G401 (cell line): ENCODE results near the gene FAAP20. TPM values are rescaled to one million over a fixed set of nuclear protein-coding genes. Genes with fewer than 3 reads are reported as not detected.

Experiments used
- DNase-seq: peaks from one replicate; pipeline ENCODE4 v3.0.0-alpha.2; 2015; ENCODE audit warnings: low spot score
- in situ Hi-C: cut with HindIII; loops from 2 replicates; pipeline ENCODE4 v1.10.0; 2016; ENCODE audit warnings: low sequenced_read_pairs, mixed read lengths
- total RNA-seq: library from RNA; depleted of rRNA; stranded (reverse); fragments of >200 nt; shearing (Covaris generic); gene quantifications from 2 replicates; pipeline ENCODE4 v1.2.3, GENCODE V29; 2014

FAAP20 gene
- total RNA-seq, 1 experiment from 2014 or later, result 79.9 TPM

DNA sequence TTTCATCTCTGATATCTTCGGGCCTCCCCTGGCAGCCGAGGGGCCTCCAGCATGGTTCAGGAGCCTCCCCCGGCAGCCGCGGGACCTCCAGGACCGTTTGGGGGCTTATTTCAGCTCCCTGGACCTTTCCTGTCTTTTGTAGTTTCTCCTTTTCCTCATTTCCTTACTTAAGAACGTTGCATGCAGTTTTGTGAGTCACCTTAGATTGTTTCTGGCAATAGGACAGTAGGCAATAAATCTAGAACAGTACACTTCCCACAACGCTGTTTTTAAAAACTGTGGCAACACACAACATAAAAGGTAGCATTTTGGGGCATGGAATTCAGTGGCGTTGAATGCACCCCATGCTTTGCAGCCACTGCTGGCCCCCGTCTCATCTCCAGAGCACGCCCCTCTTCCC, 24.4 kb downstream of the FAAP20 start:
- no peak for DNase-seq
- in situ Hi-C loops, result no loop called here

GRCh38 chr1:2169200-2169836, 25.3 kb downstream of the FAAP20 start:
- no peak for DNase-seq
- in situ Hi-C loops, result no loop called here

- in situ Hi-C loops, result no loop called here
- peak; percentile 86 for DNase-seq
Measured at GRCh38 chr1:2168535-2168934, 26.0 kb downstream of the FAAP20 start.

GRCh38 chr1:2168090-2168489, 26.5 kb downstream of the FAAP20 start:
- in situ Hi-C loops, result no loop called here
- DNase-seq, result no peak

DNA sequence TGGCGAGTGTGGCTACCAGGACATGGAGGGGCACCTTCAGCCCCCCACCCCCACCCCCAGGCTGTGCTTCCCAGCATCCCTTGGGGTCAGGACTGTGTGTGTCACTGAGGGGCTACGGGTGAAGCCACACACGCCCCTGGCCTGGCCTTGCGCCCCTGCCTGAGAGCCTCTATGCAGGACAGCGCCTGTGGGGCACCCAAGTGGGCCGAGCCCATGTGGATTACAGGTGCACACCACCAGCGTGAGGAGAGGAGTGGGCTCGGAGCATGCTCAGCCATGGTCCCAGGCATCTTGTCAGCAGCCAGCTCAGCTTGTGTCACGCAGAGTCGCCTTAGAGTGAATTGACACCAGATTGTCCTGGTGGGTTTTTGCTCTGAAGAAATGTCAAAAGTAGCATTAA, 27.9 kb downstream of the FAAP20 start:
- DNase-seq, result no peak

DNA sequence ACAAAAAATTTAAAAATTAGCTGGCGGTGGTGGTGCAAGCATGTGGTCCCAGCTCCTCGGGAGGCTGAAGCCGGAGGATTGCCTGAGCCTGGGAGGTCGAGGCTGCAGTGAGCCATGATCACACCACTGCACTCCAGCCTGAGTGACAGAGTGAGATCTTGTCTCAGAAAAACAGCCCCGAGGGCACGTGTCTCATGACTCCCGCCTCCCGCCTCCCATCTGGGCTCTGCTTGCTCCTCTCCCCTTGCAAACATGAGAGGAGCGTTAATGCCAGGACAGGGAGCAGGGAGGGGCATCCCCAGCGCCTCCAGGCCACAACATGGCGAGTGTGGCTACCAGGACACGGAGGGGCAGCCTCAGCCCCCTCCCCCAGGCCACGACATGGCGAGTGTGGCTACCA, 28.3 kb downstream of the FAAP20 start:
- in situ Hi-C loops, result no loop called here
- DNase-seq, result peak; percentile 80

More for the DNA sequence above, 27.9 kb downstream of the FAAP20 start:
- in situ Hi-C loops, result no loop called here

GRCh38 chr1:2165646-2166045, 28.9 kb downstream of the FAAP20 start:
- no peak for DNase-seq
- in situ Hi-C loops, result no loop called here

DNA sequence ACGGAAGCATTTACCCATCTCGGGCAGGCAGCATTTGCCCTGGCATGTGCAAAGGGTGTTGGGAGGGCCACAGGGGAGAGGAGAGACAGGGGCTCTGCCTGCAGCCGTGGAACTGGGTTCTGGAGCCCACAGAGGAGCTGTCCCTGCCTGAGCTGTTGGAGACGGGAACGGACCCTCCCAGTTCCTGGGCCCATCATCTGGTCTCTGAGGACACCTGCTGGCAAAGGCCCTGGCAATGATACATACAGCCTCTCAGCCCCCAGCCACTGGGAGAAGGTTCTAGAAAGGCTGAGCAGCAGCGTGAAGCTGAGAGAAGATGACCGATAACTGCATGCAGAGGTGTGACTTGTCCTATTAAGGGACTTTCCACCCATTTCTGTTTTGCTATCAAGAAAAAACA, 31.4 kb downstream of the FAAP20 start:
- no peak for DNase-seq
- in situ Hi-C loops, result no loop called here

DNA sequence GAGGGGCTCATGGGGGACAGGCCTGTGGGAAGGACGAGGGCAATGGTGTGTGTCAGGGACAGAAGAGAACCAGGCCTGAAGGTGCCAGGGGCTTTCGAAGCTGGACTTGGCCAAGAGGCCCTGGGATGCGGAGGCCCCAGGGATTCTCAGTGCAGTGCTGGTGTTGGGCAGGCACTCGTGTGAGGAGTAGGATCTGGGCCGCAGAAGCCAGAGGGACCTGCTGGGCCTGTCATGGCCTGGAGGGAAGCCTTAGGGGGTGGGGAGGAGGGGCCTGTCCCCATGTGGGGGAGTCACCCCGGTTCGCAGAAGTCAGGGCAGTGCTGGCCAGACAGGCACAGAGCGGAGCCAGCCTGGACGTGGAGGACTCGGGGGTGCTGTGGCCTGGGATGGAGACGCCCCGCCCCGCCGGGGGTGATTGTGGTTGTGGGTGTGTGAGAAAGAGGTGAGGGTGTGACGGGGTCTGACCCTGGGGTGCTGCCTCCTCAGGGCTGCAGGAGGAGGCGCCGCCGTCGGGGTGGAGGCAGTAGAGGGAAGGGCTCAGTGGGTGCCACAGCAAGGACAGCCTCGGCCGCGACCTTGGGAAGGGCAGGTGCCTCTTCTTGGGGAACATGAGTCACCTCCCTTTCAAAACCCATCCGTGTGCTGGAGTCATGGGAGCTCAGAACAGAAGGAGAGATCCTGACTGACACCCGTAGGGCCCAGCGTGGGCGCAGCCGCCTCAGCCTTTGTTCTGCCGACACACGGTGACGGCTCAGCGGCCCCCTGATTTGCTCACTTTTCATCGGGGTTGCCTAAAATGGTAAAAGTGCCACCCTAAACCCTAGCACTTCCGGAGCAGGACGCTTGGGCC, 33.9 kb downstream of the FAAP20 start:
- DNase-seq, result no peak
- in situ Hi-C loops, result no loop called here

- DNase-seq, result no peak
- in situ Hi-C loops, result no loop called here
Measured at GRCh38 chr1:2159124-2159523, 35.4 kb downstream of the FAAP20 start.

DNA sequence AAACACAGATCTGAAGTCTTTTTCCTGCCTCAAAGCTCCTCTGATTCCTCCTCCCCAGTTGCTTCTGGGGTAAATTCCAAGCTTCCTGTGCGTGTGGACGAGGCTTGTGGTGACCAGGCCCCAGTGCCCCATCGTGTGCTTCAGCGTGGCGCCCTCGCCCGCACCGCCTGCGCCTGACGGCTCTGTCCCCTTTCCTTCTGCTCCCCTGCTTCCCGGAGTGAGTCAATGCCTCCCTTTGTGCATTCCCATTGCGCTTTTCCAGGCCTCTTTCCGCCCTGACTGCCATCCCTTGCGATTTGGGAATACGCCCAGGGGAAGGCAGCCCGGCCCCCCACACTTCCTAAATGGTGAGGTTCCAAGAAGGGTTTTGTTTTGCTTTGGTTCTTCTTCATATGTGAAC, 36.3 kb downstream of the FAAP20 start:
- in situ Hi-C loops, result no loop called here
- no peak for DNase-seq

GRCh38 chr1:2157856-2158255, 36.7 kb downstream of the FAAP20 start:
- DNase-seq, result no peak
- in situ Hi-C loops, result no loop called here

DNA sequence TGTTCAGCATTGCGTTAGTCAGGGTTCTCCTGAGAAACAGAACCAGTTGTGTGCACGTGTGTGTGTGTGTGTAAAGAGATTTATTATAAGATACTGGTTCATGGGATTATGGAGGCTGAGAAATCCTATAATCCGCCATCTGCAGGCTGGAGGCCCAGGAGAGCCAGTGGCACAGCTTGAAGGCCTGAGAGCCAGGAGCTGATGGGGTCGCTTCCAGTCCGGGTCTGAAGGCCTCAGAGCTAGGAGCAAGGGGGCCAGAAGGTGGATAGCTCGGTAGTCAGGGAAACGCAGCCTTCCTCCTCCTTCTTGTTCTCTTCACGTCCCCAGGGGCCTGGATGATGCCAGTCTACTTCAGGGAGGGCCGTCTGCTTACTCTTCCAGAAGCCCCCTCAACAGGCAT, 37.7 kb downstream of the FAAP20 start:
- no peak for DNase-seq
- in situ Hi-C loops, result no loop called here

GRCh38 chr1:2155788-2156187, 38.8 kb downstream of the FAAP20 start:
- in situ Hi-C loops, result no loop called here
- no peak for DNase-seq

GRCh38 chr1:2155147-2155598, 39.4 kb downstream of the FAAP20 start:
- in situ Hi-C loops, result no loop called here

GRCh38 chr1:2154022-2154421, 40.5 kb downstream of the FAAP20 start:
- DNase-seq, result no peak
- in situ Hi-C loops, result no loop called here

More at GRCh38 chr1:2155147-2155598, 39.4 kb downstream of the FAAP20 start:
- DNase-seq, result no peak

- in situ Hi-C loops, result no loop called here
- peak; percentile 61 for DNase-seq
Measured at GRCh38 chr1:2152954-2153353, 41.6 kb downstream of the FAAP20 start.

GRCh38 chr1:2151911-2152310, 42.7 kb downstream of the FAAP20 start:
- DNase-seq, result no peak
- in situ Hi-C loops, result no loop called here

DNA sequence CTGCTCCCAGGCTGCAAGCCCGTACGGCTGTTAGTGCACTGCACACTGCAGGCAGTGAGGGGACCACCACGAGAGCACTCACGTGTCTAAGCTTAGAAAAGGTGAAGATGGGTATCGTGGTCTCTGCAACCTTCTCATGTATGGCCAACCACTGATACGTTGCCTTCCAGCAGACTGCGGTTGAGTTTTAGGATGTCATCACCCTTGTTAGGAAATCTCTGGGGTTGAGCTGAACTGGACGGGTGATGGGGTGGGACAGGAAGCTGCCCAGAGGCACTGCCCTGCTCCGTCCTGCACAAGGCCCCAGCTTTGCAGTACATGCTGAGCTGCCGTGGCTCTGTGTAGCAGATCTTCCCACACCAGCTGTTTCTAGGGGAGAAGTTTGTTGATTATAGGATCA, 43.3 kb downstream of the FAAP20 start:
- no peak for DNase-seq
- in situ Hi-C loops, result no loop called here

DNA sequence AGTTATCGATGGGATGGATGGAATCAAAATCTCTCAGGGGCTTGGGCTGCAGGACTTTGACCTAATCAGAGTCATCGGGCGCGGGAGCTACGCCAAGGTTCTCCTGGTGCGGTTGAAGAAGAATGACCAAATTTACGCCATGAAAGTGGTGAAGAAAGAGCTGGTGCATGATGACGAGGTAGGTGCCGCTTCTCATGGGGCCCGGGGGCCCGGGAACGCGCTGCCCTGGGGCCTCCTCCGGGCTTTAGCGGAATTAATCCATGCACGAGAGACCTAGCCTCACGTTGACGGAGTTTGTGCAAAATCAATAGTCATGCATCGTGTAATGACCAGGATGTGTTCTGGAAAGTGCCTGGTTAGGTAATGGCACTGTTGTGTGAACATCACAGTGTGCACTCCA, 43.8 kb downstream of the FAAP20 start:
- in situ Hi-C loops, result no loop called here
- no peak for DNase-seq

DNA sequence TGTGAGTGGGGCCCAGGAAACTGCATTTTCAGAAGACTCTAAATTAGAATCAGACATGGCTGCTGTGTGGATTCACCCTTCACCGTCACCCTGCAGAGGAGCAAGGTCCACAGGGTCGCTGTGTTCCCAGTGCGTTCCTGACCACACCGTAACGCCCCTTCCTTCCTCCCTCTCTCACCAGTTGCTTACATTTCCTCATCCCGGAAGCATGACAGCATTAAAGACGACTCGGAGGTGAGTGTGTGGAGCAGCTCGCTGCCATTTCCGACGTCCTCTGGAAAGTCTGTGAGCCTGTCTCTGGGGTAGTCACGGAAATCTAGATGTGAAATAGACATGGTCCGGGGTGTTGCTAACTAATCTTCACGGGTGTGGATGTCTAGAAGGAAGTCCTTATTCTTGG, 45.9 kb downstream of the FAAP20 start:
- in situ Hi-C loops, result no loop called here
- DNase-seq, result no peak
